Activated T-helper 2 cell treated with anti-CD3 and anti-CD28 coated beads, Interferon-gamma antibody, Interleukin-2, Interleukin-4, amounts not matched to agents 10 μg/mL and 5 μg/mL and 100 μg/mL, durations not matched to agents 14 hours and 24 hours and 36 hours (primary cell): ENCODE measurements around the gene RIC8B. TPM values are rescaled to one million over a fixed set of nuclear protein-coding genes. Genes with fewer than 3 reads are reported as not detected.

ENCODE experiments used
- DNase-seq: peaks from one replicate; pipeline ENCODE4 v3.0.0; 2021; ENCODE audit warnings: low spot score
- H3K27ac Mint-ChIP-seq: one replicate; pipeline ENCODE4 v1.8.0; 2021; ENCODE audit warnings: mixed read lengths
- H3K27me3 Mint-ChIP-seq: one replicate; pipeline ENCODE4 v1.8.0; 2021; ENCODE audit warnings: low read depth, mixed read lengths
- H3K36me3 Mint-ChIP-seq: one replicate; pipeline ENCODE4 v1.8.0; 2021; ENCODE audit warnings: low read depth, mixed read lengths
- H3K4me1 Mint-ChIP-seq: one replicate; pipeline ENCODE4 v1.8.0; 2021; ENCODE audit warnings: low read depth, mixed read lengths
- H3K4me3 Mint-ChIP-seq: one replicate; pipeline ENCODE4 v1.8.0; 2021; ENCODE audit warnings: low read depth, mild to moderate bottlenecking, moderate library complexity, mixed read lengths
- H3K9me3 Mint-ChIP-seq: one replicate; pipeline ENCODE4 v1.8.0; 2021; ENCODE audit warnings: mixed read lengths
- intact Hi-C: fragments of 100-400 bp; cut with micrococcal nuclease; formaldehyde crosslinking; loops from one replicate; pipeline ENCODE4 v1.15.1; 2023
- total RNA-seq: library from RNA; stranded (reverse); gene quantifications from 2 replicates; pipeline ENCODE4 v1.2.3, GENCODE V29; 2022

RIC8B gene
- total RNA-seq, 1 donor from 2014 or later = 11.4 TPM

GRCh38 chr12:106892075-106892474 lies 117.6 kb downstream of the RIC8B start:
- Mint-ChIP-seq H3K36me3 (peaks cover 6% of the 10 kb centered on the region), H3K27me3 (no peaks in the 10 kb centered on the region), H3K9me3 (no peaks in the 10 kb centered on the region), H3K27ac (no peak overlapping the region), H3K4me1 (peaks cover 12% of the 10 kb centered on the region), H3K4me3 (no peak overlapping the region)
- intact Hi-C loops = no loop called here
- no peak for DNase-seq

- peaks cover 12% of the 10 kb centered on the region for H3K4me1 Mint-ChIP-seq
- no peak overlapping the region for H3K4me3 Mint-ChIP-seq
- peaks cover 1% of the 10 kb centered on the region for H3K27me3 Mint-ChIP-seq
- H3K9me3 Mint-ChIP-seq = no peaks in the 10 kb centered on the region
- H3K36me3 Mint-ChIP-seq = no peaks in the 10 kb centered on the region
- intact Hi-C loops = no loop called here
- DNase-seq = no peak
- no peak overlapping the region for H3K27ac Mint-ChIP-seq
Measured at GRCh38 chr12:106893451-106893850, 119.0 kb downstream of the RIC8B start.

- H3K27me3 Mint-ChIP-seq = peaks cover 6% of the 10 kb centered on the region
- peaks cover 12% of the 10 kb centered on the region for H3K4me1 Mint-ChIP-seq
- no peak for DNase-seq
- H3K9me3 Mint-ChIP-seq = no peaks in the 10 kb centered on the region
- intact Hi-C loops = no loop called here
- no peak overlapping the region for H3K4me3 Mint-ChIP-seq
- no peak overlapping the region for H3K27ac Mint-ChIP-seq
- H3K36me3 Mint-ChIP-seq = no peaks in the 10 kb centered on the region
Measured at GRCh38 chr12:106894774-106895173, 120.3 kb downstream of the RIC8B start.

DNA sequence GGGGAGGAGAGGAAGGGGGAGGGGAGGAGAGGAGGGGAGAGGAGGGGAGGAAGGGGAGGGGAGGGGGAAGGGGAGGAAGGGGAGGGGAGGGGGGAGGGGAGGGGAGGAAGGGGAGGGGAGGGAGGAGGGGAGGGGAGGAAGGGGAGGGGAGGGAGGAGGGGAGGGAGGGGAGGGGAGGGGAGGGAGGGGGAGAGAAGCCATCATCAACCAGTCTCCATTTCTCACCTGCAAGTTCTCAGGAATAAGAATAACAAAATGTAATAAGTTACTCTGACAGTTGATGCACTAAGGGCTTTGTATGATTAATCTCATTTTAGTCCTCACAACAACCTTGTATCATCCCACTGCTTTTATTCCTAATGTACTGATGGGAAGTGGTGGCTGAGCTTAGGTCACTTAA lies 122.1 kb downstream of the RIC8B start:
- intact Hi-C loops = no loop called here
- peaks cover 16% of the 10 kb centered on the region for H3K27me3 Mint-ChIP-seq
- no peak for DNase-seq
- no peaks in the 10 kb centered on the region for H3K36me3 Mint-ChIP-seq
- peaks cover 12% of the 10 kb centered on the region for H3K4me1 Mint-ChIP-seq
- H3K4me3 Mint-ChIP-seq = no peak overlapping the region
- H3K9me3 Mint-ChIP-seq = no peaks in the 10 kb centered on the region
- no peak overlapping the region for H3K27ac Mint-ChIP-seq

- Mint-ChIP-seq H3K4me3 (no peak overlapping the region), H3K9me3 (no peaks in the 10 kb centered on the region), H3K27me3 (peaks cover 20% of the 10 kb centered on the region), H3K27ac (no peak overlapping the region), H3K4me1 (peaks cover 12% of the 10 kb centered on the region), H3K36me3 (no peaks in the 10 kb centered on the region)
- intact Hi-C loops = no loop called here
- DNase-seq = no peak
Measured at GRCh38 chr12:106897082-106897481, 122.6 kb downstream of the RIC8B start.

DNA sequence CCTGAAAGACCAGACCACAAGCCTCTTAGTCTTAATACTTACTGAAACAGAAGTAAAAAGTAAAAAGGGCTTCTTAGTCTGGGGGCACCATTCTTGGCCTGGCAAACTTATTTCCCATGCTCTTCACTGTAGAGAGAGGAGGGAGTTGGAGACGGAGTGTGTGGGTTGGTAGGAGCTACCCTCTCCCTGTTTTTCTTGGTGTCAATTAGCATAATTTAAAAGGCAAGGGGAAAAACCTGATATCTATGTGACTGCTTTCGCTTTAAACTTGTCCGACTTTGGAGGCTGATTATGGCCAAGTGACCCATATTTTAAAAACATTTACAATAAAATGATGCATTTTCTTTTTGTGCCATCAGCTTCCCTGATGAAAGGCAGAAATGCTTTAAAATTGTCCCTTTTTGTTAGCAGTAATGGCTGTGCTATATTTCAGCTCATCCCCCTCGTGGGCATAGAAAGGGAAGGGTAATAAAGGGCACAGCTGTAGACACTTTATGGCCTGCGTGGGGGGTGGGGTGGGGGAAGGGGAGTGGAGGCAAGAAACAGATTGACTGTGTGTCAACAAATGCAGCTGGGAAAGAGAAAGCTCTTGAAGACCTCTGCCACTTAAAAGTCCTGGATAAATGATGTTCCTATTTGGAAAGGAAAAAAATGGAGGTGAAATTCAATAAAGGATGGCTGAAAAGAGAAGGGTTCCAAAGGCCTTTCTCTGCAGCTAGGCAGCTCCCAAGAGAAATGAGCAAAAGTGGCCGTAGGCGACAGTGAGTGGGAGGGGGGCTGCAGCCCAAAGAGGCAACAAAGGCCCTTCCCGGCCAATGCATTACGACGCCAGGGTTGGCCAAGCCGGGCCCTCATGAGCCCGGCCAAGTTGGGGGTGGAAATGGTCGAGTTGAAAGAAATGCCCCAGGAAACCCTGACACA lies 123.8 kb downstream of the RIC8B start:
- H3K36me3 Mint-ChIP-seq = no peaks in the 10 kb centered on the region
- intact Hi-C loops = no loop called here
- no peak for DNase-seq
- H3K27me3 Mint-ChIP-seq = peaks cover 27% of the 10 kb centered on the region
- no peak overlapping the region for H3K27ac Mint-ChIP-seq
- H3K4me3 Mint-ChIP-seq = no peak overlapping the region
- no peaks in the 10 kb centered on the region for H3K9me3 Mint-ChIP-seq
- peaks cover 20% of the 10 kb centered on the region for H3K4me1 Mint-ChIP-seq

DNA sequence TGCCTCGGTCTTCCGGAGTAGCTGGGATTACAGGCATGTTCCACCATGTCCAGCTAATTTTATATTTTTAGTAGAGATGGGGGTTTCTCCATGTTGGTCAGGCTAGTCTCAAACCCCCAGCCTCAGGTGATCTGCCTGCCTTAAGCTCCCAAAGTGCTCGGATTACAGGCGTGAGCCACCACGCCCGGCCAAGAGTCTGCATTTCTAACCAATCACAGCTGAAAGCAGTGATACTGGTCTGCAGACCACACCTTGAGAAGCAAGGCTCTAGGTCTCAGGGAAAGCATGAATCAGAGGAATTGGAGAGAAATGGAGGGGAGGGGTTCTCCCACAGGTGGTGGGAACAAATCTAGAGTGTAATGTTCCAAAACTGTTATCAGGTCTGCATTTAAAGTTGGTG lies 126.1 kb downstream of the RIC8B start:
- no peak for DNase-seq
- intact Hi-C loops = no loop called here
- Mint-ChIP-seq H3K27ac (no peak overlapping the region), H3K27me3 (peaks cover 35% of the 10 kb centered on the region), H3K36me3 (no peaks in the 10 kb centered on the region), H3K4me1 (peaks cover 23% of the 10 kb centered on the region), H3K9me3 (no peaks in the 10 kb centered on the region), H3K4me3 (no peak overlapping the region)

GRCh38 chr12:106901276-106901675 lies 126.8 kb downstream of the RIC8B start:
- Mint-ChIP-seq H3K27me3 (peaks cover 35% of the 10 kb centered on the region), H3K9me3 (no peaks in the 10 kb centered on the region), H3K27ac (no peak overlapping the region), H3K4me3 (no peak overlapping the region), H3K4me1 (peaks cover 17% of the 10 kb centered on the region), H3K36me3 (no peaks in the 10 kb centered on the region)
- intact Hi-C loops = no loop called here
- no peak for DNase-seq

DNA sequence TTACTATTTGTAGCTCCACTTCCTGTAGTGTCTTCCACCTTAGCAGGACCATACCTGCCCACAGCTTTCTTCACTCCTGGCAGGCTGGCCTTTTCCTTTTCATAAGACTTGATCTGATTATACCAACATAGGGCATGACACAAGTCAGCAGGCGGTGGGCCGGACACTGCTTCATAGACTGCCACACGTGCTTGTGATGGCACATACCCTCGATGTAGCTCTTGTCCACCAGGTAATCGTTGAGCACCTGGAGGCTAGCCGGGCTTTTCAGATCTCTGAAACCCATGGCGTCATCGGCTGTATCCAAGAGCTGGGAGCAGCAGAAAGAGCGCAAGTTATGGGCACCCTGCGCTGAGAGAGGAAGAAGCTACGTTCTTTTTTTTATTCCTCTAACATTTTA lies 127.6 kb downstream of the RIC8B start:
- intact Hi-C loops = no loop called here
- H3K27ac Mint-ChIP-seq = no peak overlapping the region

DNA sequence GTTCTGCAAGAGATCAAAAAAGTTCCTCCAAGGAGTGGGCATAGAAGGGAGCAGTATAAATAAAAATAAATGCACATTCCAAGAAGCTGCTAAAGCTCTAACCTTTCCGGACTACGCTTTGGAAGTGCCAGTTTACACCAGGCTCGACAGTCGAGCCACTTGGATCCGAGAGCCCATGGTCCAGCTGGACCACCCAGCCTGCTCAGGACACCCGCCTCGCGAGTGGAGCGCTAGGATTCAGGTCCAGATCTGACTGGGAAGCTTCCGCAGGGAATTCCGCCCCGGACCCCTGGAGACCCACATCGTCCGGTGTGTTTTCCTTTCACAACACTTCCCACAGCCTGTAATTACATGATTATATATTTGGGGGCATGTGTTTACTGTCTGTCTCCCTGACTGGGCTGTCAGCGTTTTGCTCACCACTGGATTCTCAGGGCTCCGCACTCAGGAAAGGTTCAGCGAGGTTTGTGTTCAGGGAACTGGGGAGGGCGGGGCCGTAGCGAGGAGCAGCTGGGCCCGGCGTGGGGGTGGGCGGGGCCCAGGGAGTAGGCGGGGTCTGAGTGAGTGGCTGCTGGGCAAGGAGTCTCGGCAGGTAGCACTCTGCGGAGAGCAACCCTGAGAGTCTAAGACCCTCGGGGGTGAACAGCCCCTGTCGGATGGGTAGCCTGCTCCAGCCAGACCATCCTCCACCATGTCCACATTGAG lies 128.9 kb downstream of the RIC8B start:
- Mint-ChIP-seq H3K36me3 (no peaks in the 10 kb centered on the region), H3K27me3 (peaks cover 34% of the 10 kb centered on the region), H3K4me3 (peak overlapping the region; percentile 57), H3K9me3 (no peaks in the 10 kb centered on the region), H3K27ac (no peak overlapping the region), H3K4me1 (peaks cover 16% of the 10 kb centered on the region)
- peak; percentile 74 for DNase-seq
- intact Hi-C loops = no loop called here

More for the DNA sequence above, 127.6 kb downstream of the RIC8B start:
- H3K4me1 Mint-ChIP-seq = peaks cover 14% of the 10 kb centered on the region
- H3K36me3 Mint-ChIP-seq = no peaks in the 10 kb centered on the region
- no peak overlapping the region for H3K4me3 Mint-ChIP-seq
- no peak for DNase-seq
- no peaks in the 10 kb centered on the region for H3K9me3 Mint-ChIP-seq
- H3K27me3 Mint-ChIP-seq = peaks cover 35% of the 10 kb centered on the region

- no peak for DNase-seq
- peaks cover 2% of the 10 kb centered on the region for H3K9me3 Mint-ChIP-seq
- H3K27me3 Mint-ChIP-seq = peaks cover 18% of the 10 kb centered on the region
- peaks cover 35% of the 10 kb centered on the region for H3K4me1 Mint-ChIP-seq
- intact Hi-C loops = no loop called here
- H3K4me3 Mint-ChIP-seq = no peak overlapping the region
- no peaks in the 10 kb centered on the region for H3K36me3 Mint-ChIP-seq
- no peak overlapping the region for H3K27ac Mint-ChIP-seq
Measured at GRCh38 chr12:106906715-106907114, 132.2 kb downstream of the RIC8B start.

GRCh38 chr12:106907411-106907810 lies 132.9 kb downstream of the RIC8B start:
- Mint-ChIP-seq H3K27ac (no peak overlapping the region), H3K27me3 (peaks cover 14% of the 10 kb centered on the region), H3K4me3 (no peak overlapping the region), H3K36me3 (no peaks in the 10 kb centered on the region), H3K4me1 (peaks cover 36% of the 10 kb centered on the region), H3K9me3 (peaks cover 4% of the 10 kb centered on the region)
- intact Hi-C loops = no loop called here
- DNase-seq = no peak

DNA sequence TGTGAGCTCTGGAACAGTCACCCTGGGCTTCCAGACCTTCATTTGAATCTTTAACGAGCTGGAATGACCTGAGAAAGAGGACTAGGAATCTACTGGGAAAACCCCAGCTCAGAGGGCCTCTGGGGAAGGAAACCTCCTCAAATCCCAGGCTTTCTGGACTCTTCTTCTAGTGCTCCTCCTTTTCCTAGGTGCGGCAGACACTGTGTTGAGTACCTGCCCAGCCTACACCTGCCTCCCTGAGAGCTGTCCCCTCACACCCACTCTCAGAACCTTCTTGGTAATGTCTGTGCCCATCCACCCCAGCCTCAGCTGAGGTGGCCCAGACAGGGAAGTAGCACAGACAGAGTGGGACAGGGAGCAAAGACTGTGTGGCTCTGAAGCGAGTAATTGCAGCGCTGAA lies 133.4 kb downstream of the RIC8B start:
- H3K4me1 Mint-ChIP-seq = peaks cover 37% of the 10 kb centered on the region
- no peak for DNase-seq
- H3K36me3 Mint-ChIP-seq = no peaks in the 10 kb centered on the region
- peaks cover 10% of the 10 kb centered on the region for H3K27me3 Mint-ChIP-seq
- H3K27ac Mint-ChIP-seq = no peak overlapping the region
- no peak overlapping the region for H3K4me3 Mint-ChIP-seq
- H3K9me3 Mint-ChIP-seq = peaks cover 4% of the 10 kb centered on the region
- intact Hi-C loops = no loop called here
